HG02798 (cell line): ENCODE results near the gene SPIRE2.
"Not testable (repeated sequence)": the region's sequence is repeated elsewhere in the genome, so short reads cannot be mapped to it uniquely, and the experiment has no call there.

Experiments used
- ATAC-seq: cut with Tn5 transposase; IDR thresholded peaks from one replicate; pipeline ENCODE4 v1.9.1; 2021; ENCODE audit warnings: mild to moderate bottlenecking; ENCODE audit not compliant: unreplicated experiment, poor library complexity

Gene SPIRE2

GRCh38 chr16:89860747-89861304 lies 32.6 kb downstream of the SPIRE2 start:
- ATAC-seq = peak; percentile 50

- peak; percentile 29 for ATAC-seq
These were observed 33.4 kb downstream of the SPIRE2 start for GRCh38 chr16:89861648-89862047.

DNA sequence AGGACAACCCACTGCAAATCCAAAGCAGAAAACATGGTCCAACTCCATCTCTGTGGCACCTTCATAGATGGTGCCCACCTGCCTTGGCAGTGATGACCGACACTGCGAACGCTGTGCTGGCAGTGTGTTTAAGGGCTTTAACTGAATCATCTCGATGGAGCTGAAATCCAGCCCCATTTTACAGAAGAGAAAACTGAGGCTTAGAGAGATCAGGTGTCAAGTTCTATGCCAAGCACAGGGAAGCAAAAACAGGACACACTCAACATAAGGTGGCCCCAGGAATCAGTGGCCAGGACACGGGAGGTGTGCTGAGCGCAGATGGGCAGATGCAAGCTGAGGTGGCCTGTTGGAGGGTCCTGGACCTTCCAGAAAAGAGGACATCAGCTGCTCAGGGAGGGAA lies 34.5 kb downstream of the SPIRE2 start:
- no peak for ATAC-seq

DNA sequence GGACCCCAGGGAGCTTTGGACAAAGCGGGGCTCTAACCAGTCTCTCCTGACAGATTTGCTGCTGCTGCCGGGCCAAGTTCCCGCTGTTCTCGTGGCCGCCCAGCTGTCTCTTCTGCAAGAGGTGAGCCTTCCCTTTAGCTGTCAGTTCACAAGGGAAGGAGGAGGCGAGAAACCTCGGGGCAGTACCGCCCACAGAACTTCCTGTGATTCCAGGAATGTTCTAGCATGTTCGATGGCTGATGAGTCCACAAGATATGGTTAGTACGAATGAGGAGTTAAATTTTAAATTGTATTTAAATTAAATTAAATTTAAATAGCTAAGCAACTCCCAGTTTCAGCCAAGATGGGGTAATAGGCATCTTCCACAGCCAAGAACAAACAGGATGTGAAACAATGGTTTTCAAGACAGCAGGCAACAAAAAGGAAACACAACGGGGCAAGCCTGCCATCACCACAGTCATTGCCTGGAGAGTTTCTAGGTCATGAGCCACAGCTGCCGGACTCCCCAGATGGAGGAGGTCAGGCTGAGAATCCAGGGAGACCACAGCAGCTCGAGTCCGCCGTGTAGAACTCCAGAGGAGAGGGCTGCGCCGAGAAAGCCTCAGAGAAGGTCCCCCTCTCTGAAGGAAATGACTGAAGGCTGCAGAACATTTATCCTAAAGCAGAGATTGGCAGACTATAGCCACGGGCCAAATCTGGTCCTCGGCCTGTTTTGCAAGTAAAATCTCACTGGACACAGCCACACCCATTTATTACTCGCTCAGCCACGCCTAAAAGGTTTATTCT lies 35.7 kb downstream of the SPIRE2 start:
- ATAC-seq = peak; percentile 62

- ATAC-seq = no peak
These were observed 36.2 kb downstream of the SPIRE2 start for GRCh38 chr16:89864527-89864820.

GRCh38 chr16:89867918-89868317 lies 39.6 kb downstream of the SPIRE2 start:
- no peak for ATAC-seq

DNA sequence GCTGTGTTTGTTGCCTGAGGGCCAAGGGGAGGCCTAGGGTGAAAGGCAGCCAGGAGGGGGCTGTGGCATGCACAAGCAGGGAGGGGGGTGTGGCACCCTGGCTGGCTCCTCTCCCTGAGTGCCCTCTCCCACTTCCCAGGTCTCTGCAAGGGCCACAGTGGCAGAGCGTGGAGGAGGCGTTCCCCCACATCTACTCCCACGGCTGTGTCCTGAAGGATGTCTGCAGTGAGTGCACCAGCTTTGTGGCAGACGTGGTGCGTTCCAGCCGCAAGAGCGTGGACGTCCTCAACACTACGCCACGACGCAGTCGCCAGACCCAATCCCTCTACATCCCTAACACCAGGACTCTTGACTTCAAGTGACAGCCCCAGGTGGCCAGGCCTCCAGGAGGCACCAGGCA lies 41.6 kb downstream of the SPIRE2 start:
- no peak for ATAC-seq

GRCh38 chr16:89870440-89870839 lies 42.2 kb downstream of the SPIRE2 start:
- ATAC-seq = no peak

GRCh38 chr16:89871895-89872294 lies 43.6 kb downstream of the SPIRE2 start:
- no peak for ATAC-seq

- peak; percentile 46 for ATAC-seq
These were observed 45.1 kb downstream of the SPIRE2 start, which contains the start of gene TCF25 for GRCh38 chr16:89873109-89873971. Gene TCF25, plus strand, starts transcription at chr16:89873592. Its CDS starts 76 bp downstream, at chr16:89873668.

DNA sequence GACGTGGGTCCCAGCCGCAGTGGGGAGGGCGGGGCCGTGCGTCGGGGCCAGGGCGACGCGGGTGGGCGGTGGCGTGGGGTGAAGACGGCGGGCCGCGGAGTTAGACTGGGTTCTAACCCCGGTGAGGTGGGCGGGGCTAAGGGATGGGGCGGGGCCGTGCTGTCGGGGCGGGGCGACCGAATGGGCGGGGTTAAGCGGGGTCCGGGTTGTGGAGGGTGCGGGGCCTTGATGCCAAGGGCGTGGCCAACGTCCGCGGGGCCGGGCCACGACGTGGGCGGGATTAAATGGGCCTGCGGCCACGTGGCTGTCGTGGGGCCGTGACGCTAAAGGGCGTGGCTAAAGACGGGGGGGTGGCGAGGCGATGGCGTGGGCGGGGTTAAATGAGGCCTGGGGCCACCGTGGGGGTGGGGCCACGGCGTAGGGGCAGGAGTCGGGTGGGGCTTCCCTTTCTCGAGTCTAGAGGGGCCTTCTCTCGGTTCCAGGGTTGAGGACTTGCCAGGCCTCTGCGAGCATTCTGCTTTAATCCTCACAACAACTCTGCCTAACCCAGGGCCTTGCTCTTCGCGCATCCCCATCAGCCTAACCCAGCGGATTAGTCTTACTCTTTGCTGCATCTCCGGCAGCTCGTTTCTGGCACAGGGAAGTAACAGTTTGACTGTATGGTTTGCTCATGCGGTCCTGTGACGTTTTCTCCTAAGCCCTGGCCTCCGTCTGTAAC lies 45.9 kb downstream of the SPIRE2 start:
- ATAC-seq = peak; percentile 76

GRCh38 chr16:89879123-89879522 lies 50.8 kb downstream of the SPIRE2 start:
- not testable (repeated sequence) for ATAC-seq

GRCh38 chr16:89880477-89881367 lies 52.4 kb downstream of the SPIRE2 start:
- ATAC-seq = no peak

DNA sequence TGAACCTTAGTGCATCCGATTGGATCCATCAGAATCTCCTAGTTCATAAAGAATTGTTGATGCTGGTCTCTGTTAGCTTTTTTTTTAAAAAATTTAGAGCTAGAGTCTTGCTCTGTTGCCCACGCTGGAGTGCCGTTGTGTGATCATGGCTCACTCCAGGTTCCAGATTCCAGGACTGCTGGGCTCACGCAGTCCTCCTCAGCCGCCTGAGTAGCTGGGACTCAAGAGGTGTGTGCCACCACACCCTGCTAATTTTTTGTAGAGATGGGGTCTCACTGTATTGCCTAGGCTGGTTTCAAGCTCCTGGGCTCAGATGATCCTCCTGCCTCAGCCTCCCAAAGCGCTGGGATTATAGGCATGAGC lies 53.1 kb downstream of the SPIRE2 start:
- ATAC-seq = no peak

- no peak for ATAC-seq
These were observed 55.2 kb downstream of the SPIRE2 start for GRCh38 chr16:89883346-89884040.

- no peak for ATAC-seq
These were observed 55.8 kb downstream of the SPIRE2 start for GRCh38 chr16:89884041-89884421.

DNA sequence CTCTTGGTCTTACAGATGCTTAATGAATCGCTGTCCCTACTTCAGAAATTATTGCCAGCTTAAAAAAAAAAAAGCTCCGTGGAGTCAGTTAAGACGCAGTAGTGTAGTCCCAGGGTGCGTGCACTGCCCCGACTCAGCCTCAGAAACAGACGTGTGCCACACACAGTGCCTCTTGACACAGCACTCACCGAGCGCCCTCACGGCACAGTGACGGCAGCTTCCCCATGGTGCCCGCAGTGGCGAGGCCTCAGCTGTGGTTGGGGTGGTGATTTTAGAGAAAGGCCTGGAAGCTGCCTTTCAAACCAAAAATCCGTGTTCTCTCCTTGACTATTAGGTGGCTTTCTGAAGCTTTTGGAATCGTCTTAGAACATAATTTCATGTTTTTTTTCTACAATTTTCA lies 59.0 kb downstream of the SPIRE2 start:
- ATAC-seq = no peak

- ATAC-seq = no peak
These were observed 61.9 kb downstream of the SPIRE2 start for GRCh38 chr16:89890200-89890599.
